Peyer's patch (tissue), 4 donors: ENCODE measurements around the gene ZNF511.

Experiments
- CTCF ChIP-seq, 6 experiments: fragments of 450-650 bp in 4 of 6; fragments of 200-600 bp in 2 of 6; sonication (generic) in 1 of 6; IDR thresholded peaks; one replicate each; pipeline ENCODE4 v1.5.1; 2017 to 2019; ENCODE audit warnings: antibody characterized with exemption in 6 of 6, mild to moderate bottlenecking in 3 of 6, moderate library complexity in 1 of 6
- POLR2A ChIP-seq, 2 donors: fragments of 450-650 bp; IDR thresholded peaks; one replicate each; pipeline ENCODE4 v1.5.1; 2017; ENCODE audit warnings: antibody characterized with exemption in 2 of 2, mild to moderate bottlenecking in 2 of 2, moderate library complexity in 2 of 2

DNA sequence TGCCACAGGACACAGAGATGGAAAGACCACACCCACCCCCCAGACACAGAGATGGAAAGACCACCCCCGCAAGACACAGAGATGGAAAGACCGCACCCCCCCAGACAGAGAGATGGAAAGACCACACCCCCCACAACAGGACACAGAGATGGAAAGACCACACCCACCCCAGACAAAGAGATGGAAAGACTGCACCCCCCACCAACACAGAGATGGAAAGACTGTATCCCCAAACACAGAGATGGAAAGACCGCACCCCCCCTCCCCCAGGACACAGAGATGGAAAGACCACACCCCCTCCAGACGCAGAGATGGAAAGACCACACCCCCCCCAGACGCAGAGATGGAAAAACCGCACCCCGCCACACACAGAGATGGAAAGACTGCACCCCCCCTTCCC, 8.0 kb downstream of the ZNF511 start:
- no peak for TF ChIP-seq CTCF (IDR thresholded peaks at IDR 0.05)
- TF ChIP-seq POLR2A (IDR thresholded peaks at IDR 0.05) = no peak
